Right ventricle myocardium superior (tissue), 1 donor: ENCODE data around the gene GSTT2. TPM values are rescaled to one million over a fixed set of nuclear protein-coding genes. Genes with fewer than 3 reads are reported as not detected.
A peak's percentile ranks its signal among the peaks of the same experiment; 100 is the strongest.
"Not testable (repeated sequence)": the region's sequence is repeated elsewhere in the genome, so short reads cannot be mapped to it uniquely, and the experiment has no call there.

Source experiments
- ATAC-seq: fragments of 200-7000 bp; cut with Tn5 transposase; one replicate; pipeline ENCODE4 v1.9.1; 2020; ENCODE audit warnings: mild to moderate bottlenecking; ENCODE audit not compliant: poor library complexity
- DNase-seq: peaks from one replicate; pipeline ENCODE4 v3.0.0-alpha.2; 2020
- intact Hi-C: fragments of 100-400 bp; cut with DNase I; formaldehyde crosslinking; loops from one replicate; pipeline ENCODE4 v1.11.2; 2022
- total RNA-seq: library from RNA; stranded (reverse); fragmentation: NEBNext Ultra II Directional; extraction: Animal tissue kit (Norgen Biotek cat#: 25700); gene quantifications from one replicate; pipeline ENCODE4 v1.2.1, GENCODE V29; 2021
- donor health status: DM: no; HTN: yes; CAD: no; lungs with severe emphysema.

GSTT2 gene
- total RNA-seq, 1 donor from 2014 or later: 0.62 TPM

DNA sequence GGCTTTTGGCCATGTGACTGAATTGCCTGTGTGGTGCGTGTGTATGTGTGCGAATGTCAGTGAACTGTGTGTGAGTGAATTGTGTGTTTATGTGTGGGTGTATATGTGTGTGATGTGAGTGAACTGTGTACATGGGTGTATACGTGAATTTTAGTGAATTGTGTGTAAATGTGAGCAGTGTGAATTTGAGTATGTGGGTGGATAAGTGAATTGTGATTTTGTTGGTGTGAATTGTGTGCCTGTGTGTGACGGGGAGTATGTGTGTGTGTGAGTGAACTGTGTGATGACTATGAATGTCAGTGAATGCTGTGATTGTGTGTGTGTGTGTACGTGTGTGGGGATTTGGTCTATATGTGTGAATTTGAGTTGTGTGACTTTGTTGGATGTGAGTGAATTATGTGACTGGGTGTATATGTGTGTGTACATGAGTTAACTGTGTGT lies 9.7 kb upstream of the GSTT2 start:
- DNase-seq: no peak
- no peak for ATAC-seq
- intact Hi-C loops: no loop called here

DNA sequence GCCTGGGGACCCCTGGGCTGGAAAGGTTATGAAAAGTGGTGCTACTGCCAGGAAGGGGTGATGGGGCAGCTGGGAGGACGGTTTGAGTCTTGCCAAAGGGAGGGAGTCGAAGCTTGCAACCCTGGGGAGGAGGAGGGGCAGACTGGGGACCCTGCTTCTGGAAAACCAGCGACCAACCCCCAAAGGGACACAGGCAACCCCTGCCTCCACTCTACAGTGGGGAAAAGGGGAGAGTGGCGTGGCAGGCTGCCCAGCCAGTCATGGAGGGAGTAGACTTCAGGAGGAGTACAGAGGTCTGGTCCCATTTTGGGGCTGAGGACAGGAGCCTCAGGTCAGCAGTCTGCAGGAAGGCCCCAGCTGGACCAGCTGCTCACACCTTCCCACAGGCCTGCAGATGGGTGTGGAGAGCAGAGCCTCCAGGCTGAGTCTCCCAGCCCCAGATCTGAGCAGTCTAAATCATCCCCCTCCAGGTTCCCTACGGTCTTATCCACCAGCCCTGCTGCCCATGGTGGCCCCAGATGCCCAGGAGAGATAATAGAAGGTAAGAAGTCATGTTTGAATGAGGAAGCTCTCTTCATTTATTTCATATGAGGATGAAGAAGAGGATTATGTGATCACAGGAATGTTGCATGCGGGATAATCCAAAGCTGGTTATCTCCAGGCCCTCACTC lies 9.0 kb upstream of the GSTT2 start:
- DNase-seq: no peak
- intact Hi-C loops: no loop called here
- no peak for ATAC-seq

DNA sequence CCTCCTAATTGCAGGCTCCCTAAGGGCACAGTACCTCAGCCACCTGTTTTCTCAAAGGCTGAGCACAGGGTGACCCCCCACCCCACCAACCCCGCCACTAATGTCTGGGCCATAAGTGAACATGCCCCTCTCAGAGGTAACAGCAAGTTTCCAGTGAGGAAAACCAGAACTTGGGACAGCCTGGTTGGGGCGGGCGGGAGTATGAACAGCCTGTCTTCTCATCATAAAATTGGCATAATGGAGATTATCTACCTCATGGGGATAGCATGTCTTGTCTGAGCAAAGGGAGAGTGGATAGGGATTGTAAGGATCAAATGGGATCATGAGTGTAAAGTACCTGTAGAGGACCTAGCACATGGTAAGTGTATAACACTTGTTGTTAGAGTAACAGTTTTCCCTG lies 8.0 kb upstream of the GSTT2 start:
- ATAC-seq, intact Hi-C loops, DNase-seq: not testable (repeated sequence)

DNA sequence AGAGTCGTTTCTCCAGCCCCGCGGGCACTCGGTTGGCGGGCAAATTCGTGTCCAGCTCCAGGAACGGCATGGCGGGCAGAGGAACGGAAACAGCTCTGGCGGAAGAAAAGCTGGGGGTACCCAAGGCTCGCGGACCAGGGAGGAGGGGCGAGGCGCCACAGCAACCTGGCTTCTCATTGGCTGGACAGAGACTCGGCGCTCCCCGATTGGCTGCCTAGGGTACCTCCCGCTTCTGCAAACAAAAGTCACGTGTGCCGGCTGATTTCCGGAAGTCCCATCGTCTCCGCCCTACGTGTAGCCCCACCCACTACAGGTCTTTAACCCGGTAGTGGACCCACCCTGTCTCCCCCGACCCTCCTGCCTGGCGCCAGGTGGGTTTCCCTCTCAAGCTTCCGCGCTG lies 5.6 kb upstream of the GSTT2 start, which contains the start of gene DDT:
TSS of gene DDT (minus strand) at position 97 of the 400 bp plus-strand sequence. CDS start at position 70, 27 bp downstream.
- intact Hi-C loops, DNase-seq: not testable (repeated sequence)
- ATAC-seq: peak; percentile 96

DNA sequence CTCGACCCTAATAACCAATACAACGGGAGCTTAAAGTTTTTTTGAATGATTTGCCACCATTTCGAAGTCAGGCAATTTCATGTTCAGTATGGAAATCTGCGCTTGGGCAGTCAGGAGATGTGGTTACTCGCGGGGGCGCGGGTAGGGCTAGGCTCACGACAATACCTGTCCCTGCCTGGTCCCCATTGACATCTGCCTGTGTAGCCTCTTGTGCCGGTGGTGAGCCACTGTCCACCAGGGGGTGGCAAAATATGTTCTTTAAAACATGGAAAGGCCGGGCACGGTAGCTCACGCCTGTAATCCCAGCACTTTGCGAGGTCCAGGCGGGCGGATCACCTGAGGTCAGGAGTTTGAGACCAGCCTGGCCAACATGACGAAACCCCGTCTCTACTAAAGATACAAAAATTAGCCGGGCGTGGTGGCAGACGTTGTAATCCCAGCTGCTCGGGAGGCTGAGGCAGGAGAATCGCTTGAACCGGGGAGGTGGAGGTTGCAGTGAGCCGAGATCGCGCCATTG lies 5.0 kb upstream of the GSTT2 start:
- DNase-seq, intact Hi-C loops: not testable (repeated sequence)
- peak; percentile 44 for ATAC-seq

DNA sequence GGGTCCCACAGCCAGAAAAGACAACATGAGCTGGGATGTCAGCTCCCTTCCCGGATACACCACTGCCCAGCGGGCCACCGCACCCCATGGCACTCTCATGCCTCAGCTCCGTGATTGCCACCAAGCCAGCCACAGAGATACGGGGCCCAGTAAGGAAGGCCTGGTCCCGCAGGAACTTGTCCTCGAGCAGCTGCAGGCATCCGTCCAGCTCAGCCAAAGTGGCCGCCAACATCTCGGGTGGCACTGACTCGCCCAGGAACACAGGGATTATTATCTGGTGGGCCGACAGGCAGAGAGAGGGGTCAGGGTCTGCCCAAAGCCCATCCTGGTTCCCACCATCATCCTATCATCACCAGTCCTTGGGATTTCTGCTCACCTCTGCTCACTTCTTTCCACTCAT lies 2.6 kb upstream of the GSTT2 start:
- ATAC-seq, intact Hi-C loops, DNase-seq: not testable (repeated sequence)

DNA sequence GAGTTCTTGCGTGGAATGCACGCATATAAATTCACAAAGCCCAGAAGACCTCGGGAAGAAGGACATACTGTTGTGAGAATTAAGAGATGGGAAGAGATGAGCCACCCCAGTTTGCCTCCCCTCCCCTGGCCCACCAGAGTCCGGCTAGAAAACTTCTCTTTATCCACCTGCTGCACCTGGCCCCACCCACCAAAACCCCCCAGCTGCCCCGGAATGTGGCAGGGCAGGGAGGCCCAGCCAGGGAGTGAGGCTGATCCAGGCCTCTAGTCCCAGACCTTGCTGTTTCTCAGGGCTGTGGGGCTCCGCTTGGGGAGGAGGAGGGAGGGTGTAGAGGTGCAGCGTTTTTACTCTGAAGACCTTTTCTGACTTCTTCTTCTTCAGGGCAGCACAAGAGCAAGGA lies 633 bp downstream of the GSTT2 start:
- intact Hi-C loops, DNase-seq, ATAC-seq: not testable (repeated sequence)

DNA sequence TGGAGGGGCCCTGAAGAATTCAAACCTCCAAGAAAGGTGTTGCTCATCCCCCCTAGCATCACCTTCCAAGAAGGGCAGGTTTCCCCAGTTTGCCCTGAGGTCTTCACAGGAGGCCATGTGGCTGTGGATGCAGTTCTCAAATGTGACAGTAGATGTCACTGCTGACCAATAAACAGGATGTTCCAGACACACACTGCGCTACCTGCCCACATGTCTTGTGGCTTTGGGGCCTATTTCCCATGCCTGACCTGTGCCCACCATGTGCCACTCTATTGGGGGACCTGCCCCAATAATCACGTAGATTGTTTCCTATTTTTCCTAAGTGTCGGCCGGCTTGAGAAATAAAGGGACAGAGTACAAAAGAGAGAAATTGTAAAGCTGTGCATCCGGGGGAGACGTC lies 4.5 kb downstream of the GSTT2 start:
- ATAC-seq (peak; percentile 38), DNase-seq (no peak)
- intact Hi-C loops: no loop called here

DNA sequence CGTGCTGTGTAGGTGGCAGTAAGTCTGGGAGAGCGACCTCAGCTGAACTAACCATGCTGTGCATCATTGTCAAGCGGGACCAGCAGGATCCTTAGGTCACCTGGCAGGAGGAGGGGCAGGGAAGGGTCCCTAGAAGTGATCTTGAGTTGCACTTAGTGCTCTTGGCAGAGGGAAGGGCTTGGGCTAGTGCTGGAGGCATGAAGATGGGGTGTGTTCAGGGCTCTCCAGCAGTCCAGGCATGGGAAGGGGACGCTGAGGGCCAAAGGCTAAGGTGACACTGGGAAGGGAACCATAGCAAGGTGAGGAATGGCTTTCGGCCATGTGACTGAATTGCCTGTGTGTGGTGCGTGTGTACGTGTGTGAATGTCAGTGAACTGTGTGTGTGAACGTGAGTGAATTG lies 6.2 kb downstream of the GSTT2 start:
- ATAC-seq, DNase-seq, intact Hi-C loops: not testable (repeated sequence)

DNA sequence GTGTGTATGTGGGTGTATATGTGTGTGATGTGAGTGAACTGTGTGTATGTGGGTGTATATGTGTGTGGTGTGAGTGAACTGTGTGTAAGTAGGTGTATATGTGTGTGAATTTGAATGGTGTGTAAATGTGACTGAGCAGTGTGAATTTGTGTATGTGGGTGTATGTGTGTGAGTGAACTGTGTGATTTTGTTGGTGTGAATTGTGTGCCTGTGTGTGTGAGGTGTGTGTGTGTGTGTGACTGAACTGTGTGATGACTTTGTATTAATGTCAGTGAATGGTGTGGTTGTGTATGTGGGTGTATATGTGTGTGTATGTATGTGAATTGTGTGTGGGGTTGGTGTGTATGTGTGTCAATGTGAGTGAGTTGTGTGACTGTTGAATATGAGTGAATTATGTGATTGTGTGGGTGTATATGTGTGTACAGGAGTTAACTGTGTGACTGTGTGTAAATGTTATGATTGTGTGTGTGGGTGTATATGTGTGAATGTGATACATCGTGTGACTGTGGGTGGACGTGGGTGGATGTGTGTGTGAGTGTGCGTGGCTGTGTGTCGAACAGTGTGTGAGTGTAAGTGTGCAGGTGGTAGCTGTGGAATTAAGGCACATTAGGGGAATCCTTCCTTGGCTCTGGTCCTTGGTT lies 6.7 kb downstream of the GSTT2 start:
- DNase-seq, ATAC-seq, intact Hi-C loops: not testable (repeated sequence)

DNA sequence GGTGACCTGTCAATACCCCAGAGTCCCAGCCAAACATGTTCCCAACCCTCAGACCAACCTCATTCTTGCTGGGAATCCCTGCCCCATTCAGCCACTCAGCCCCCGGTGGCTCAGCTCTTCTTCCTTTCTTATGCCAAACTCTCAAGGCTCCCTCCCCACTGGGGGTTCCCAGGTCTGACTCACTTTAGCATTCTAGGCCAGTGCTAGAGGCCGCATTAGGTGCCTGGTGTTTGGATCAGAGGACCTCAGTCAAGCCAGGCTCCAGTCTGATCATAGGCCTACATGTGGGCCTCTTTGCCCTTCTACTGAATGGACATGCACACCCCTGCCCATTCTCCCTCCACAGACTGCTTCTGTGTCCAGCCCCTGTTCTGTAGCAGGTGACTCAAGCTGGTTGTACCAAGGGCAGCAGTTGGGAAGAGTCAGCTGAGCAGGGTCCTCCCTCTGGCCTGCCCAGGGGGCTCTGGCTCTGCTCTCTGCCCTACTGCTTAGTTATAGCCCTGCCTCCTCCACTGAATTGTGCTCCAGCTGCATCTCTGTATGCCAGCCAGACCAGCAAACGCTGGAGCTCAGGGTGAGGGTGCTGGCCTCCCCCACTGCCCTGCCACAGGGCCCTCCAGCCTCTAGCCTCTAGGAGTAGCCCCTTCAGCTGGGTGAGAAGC lies 9.8 kb downstream of the GSTT2 start:
- DNase-seq, ATAC-seq, intact Hi-C loops: not testable (repeated sequence)

DNA sequence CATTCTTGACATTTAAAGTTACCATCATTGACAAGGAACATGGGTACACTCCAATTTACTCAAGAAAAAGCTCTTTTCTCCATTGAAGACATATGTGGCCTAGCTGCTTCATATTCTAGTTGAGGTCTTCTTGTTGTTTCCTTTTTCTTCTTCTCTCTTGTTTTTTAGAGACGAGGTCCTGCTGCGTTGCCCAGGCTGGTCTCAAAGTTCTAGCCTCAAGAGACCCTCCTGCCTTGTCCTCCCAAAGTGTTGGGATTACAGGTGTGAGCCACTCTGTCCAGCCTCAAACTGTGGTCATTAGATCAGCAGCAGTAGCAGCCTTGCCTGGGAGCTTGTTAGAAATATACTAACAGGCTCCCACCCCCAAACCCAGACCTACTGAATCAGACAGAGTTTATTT lies 13.1 kb downstream of the GSTT2 start:
- ATAC-seq, DNase-seq, intact Hi-C loops: not testable (repeated sequence)

DNA sequence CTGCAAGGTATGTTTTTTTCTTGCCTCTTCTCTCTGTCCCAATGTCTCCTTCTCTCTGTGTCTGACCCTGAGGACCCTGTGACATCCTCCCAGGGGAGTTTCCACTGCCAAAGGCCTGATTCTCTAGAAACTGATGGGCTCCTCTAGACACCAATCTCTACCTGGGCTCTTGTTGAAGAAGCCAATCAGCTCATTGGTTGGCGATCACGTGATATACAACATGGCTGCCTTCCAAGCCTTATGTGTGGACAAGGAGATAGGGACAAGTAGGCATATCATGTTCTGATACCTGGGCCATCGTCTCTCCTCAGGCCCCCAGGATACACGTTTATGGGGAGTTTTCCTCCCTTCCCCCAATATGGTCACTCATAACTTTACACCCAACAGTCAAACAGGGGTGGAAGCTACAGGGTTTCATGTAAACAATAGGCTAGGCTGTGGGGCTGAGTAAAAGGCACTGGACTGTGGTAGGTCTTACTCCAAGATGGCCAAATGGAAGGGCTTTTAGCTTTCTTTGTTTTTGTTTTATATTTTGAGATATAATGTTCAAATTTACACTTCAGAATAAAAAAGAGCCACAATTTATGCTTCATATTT lies 13.7 kb downstream of the GSTT2 start:
- ATAC-seq, DNase-seq, intact Hi-C loops: not testable (repeated sequence)

DNA sequence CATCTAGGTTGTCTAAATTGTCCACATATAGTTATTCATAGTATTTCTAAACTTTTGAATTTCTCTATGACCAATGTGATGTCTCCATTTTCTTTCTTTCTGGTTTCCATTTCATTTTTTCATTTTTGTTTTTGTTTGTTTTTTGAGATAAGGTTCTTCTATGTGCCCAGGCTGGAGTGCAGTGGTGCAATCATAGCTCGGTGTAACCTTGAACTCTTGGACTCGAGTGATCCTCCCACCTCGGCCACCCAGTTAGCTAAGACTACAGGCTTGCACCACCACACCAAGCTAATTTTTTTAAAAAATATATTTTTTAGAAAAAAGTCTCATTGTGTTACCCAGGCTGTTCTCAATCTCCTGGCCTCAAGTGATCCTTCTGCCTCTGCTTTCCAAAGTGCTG lies 17.2 kb downstream of the GSTT2 start:
- intact Hi-C loops: no loop called here
- no peak for ATAC-seq
- no peak for DNase-seq

DNA sequence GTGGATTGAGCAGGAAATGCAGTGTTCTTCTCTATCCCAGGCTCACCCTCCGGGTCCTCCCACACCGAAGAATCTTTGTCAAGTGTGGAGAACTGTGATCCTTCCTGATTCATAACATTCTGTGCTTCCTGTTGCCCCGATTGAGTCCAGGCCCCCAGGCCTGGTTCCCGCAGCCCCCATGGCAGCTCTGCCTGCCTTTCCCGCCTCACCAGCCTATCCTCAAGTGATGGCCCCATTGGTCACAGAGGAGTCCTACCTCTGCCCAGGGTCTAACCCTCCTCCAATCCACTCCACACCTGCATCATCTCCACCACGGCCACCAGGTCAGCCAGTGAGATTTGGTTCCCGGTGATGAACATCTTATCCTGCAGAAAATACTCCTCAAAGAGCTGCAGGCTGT lies 19.8 kb downstream of the GSTT2 start:
- intact Hi-C loops: loop anchor here (5.0 kb wide), 1 partner anchor 173 kb away; no protein-coding TSS in a partner anchor
- ATAC-seq, DNase-seq: not testable (repeated sequence)

DNA sequence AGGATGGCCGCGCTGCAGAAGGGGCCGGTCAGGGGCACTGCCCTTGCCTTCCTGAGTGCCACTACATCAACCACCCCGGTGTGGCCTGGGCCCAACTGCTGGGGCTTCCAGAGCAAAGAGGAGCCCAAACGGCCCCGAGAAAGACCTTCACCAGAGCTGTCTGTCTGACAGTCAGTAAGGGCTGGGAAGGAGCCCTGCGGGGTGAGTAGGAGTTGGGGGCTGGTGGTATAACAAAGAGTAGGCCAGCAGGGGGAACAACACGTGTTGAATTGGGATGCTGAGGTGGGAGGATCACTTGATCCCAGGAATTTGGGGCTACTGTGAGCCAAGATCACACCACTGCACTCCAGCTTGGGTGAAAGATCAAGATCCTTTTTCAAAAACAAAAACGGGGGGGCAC lies 21.4 kb downstream of the GSTT2 start:
- no peak for DNase-seq
- intact Hi-C loops: loop anchor here (5.0 kb wide), 1 partner anchor 171 kb away; no protein-coding TSS in a partner anchor
- ATAC-seq: no peak

DNA sequence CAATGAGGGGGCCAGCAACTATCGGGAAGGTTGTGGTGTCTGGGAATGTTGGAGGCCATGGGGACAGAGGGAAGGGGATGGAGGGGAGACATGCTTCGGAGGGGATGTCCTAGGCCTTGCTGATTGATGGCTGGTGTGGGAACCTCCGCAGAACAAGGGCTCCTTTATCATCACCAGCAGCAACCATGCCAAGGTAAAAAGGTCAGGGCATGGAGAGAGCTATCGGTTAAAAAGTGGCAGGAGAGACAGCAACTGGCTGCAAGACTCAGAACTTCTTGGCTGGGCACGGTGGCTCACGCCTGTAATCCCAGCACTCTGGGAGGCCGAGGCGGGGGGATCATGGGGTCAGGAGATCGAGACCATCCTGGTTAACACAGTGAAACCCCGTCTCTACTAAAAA lies 22.3 kb downstream of the GSTT2 start:
- intact Hi-C loops: loop anchor here (5.0 kb wide), 1 partner anchor 170 kb away; no protein-coding TSS in a partner anchor
- ATAC-seq (peak; percentile 36), DNase-seq (no peak)

DNA sequence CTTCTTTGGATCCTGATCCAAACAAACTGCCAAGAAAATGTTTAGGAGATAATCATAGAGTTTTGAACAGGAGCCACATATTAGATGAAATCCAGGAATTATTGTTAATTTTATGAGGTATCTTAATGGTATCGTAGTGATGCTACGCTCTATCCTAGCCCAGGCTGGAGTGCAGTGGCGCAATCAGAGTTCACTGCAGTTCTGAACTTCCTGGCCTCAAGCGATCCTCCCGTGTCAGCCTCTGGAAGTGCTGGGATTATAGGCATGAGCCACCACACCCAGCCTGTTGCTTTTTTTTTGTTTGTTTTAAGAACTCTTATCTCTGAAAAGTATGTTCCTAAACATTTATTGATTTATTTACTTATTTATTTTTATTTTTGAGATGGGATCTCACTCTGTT lies 22.9 kb downstream of the GSTT2 start:
- DNase-seq: no peak
- intact Hi-C loops: loop anchor here (5.0 kb wide), 1 partner anchor 169 kb away; no protein-coding TSS in a partner anchor
- ATAC-seq: no peak

DNA sequence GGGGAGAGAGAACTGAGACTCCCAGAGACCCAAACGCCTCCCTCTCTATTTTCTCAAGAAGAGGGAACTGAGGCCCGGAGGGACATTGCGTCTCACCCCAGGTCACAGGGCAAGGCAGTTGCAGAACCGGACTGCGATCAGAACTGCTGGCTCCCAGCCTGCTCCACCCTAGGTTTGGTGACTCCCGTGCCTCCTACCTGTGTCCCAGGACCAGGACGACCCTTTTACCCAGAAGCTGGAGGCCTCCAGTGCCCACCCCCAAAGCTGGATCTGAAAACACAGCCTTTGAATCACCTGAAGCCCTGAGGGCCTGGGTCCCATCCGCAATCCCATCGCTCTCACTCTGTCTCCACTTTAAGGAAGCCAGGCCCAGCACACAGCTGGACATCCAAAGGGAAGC lies 24.0 kb downstream of the GSTT2 start:
- intact Hi-C loops: loop anchor here (5.0 kb wide), 1 partner anchor 168 kb away; no protein-coding TSS in a partner anchor
- DNase-seq (no peak), ATAC-seq (no peak)
